Erythroblast (primary cell): ENCODE measurements around the gene UQCC5.

Source experiments
- GATA1 ChIP-seq: IDR thresholded peaks from 2 replicates; pipeline ENCODE4 v1.6.1; 2011; ENCODE audit warnings: low read depth, mild to moderate bottlenecking, control low read depth, low read length, moderate library complexity
- POLR2A ChIP-seq: IDR thresholded peaks from 2 replicates; pipeline ENCODE4 v1.6.1; 2011; ENCODE audit warnings: mild to moderate bottlenecking, low read length

GRCh38 chr3:52558436-52558835, 22.0 kb downstream of the UQCC5 start:
- TF ChIP-seq POLR2A: no peak
- TF ChIP-seq GATA1: no peak
